BLaER1 treated with 17β-estradiol and CSF1 and Interleukin-3, amounts not matched to agents 10 nM and 100 nM (cell line): Measurements from ENCODE around the gene ZBTB46.

Source experiments
- H3K27ac ChIP-seq, 11 experiments: shearing (Covaris generic); formaldehyde crosslinking; 2 replicates each; pipeline ENCODE4 v1.8.1; 2022
- H3K27me3 ChIP-seq, 11 experiments: shearing (Covaris generic); formaldehyde crosslinking; 2 replicates each; pipeline ENCODE4 v1.8.1; 2022
- H3K36me3 ChIP-seq, 11 experiments: shearing (Covaris generic); formaldehyde crosslinking; 2 replicates each; pipeline ENCODE4 v1.8.1; 2022
- H3K4me1 ChIP-seq, 10 experiments: shearing (Covaris generic); formaldehyde crosslinking; 2 replicates each; pipeline ENCODE4 v1.8.1; 2022
- H3K4me2 ChIP-seq, 11 experiments: shearing (Covaris generic); formaldehyde crosslinking; 2 replicates each; pipeline ENCODE4 v1.8.1; 2022
- H3K4me3 ChIP-seq, 10 experiments: shearing (Covaris generic); formaldehyde crosslinking; 2 replicates each; pipeline ENCODE4 v1.8.1; 2022
- H3K9ac ChIP-seq, 11 experiments: shearing (Covaris generic); formaldehyde crosslinking; 2 replicates each; pipeline ENCODE4 v1.8.1; 2022
- H3K9me3 ChIP-seq, 11 experiments: shearing (Covaris generic); formaldehyde crosslinking; replicated peaks in 1 of 11; 2 replicates each; pipeline ENCODE4 v1.8.1; 2022
- H4K20me1 ChIP-seq, 11 experiments: shearing (Covaris generic); formaldehyde crosslinking; 2 replicates each; pipeline ENCODE4 v1.8.1; 2022
- Cebpa-rat ChIP-seq, 11 experiments: shearing (Covaris generic); IDR thresholded peaks; 2 replicates each; pipeline ENCODE4 v1.8.1; 2022

Gene ZBTB46

GRCh38 chr20:63741676-63742380 is 89.2 kb downstream of the ZBTB46 start:
- TF ChIP-seq Cebpa-rat (IDR thresholded peaks at IDR 0.05), result no peak
- Histone ChIP-seq H3K9ac (peak overlapping the region in 8 of 11 experiments; percentile 75 to 90 (median 82); a peak in 14 of 22 replicates), H3K27me3 (peaks cover 0 to 18% (median 0%) of the 10 kb centered on the region in 11 experiments; a peak in 7 of 22 replicates), H3K27ac (peak overlapping the region in 8 of 11 experiments; percentile 73 to 85 (median 80); a peak in 15 of 22 replicates), H3K36me3 (peaks cover 6 to 26% (median 19%) of the 10 kb centered on the region in 11 experiments; a peak in 18 of 22 replicates), H3K4me1 (peaks cover 32 to 58% (median 47%) of the 10 kb centered on the region in 10 experiments), H3K4me3 (peak overlapping the region in 5 of 10 experiments; percentile 67 to 85 (median 74); a peak in 9 of 20 replicates), H3K9me3 (no peaks in the 10 kb centered on the region), H3K4me2 (peak overlapping the region; percentile 93 to 100 (median 98); a peak in 20 of 22 replicates), H4K20me1 (peaks cover 16 to 54% (median 30%) of the 10 kb centered on the region in 11 experiments)

- H3K27ac ChIP-seq, result peak overlapping the region in 8 of 11 experiments; percentile 73 to 85 (median 80); a peak in 16 of 22 replicates
- H3K4me2 ChIP-seq, result peak overlapping the region; percentile 93 to 100 (median 98)
- peaks cover 21 to 59% (median 32%) of the 10 kb centered on the region in 11 experiments for H4K20me1 ChIP-seq
- H3K9ac ChIP-seq, result peak overlapping the region in 8 of 11 experiments; percentile 75 to 90 (median 82); a peak in 17 of 22 replicates
- no peak for TF ChIP-seq Cebpa-rat (IDR thresholded peaks at IDR 0.05)
- peaks cover 37 to 58% (median 49%) of the 10 kb centered on the region in 10 experiments for H3K4me1 ChIP-seq
- H3K9me3 ChIP-seq, result no peaks in the 10 kb centered on the region
- H3K4me3 ChIP-seq, result peak overlapping the region in 8 of 10 experiments; percentile 67 to 85 (median 74); a peak in 16 of 20 replicates
- peaks cover 0 to 23% (median 0%) of the 10 kb centered on the region in 11 experiments; a peak in 7 of 22 replicates for H3K27me3 ChIP-seq
- H3K36me3 ChIP-seq, result peaks cover 6 to 26% (median 19%) of the 10 kb centered on the region in 11 experiments; a peak in 18 of 22 replicates
These were observed 89.7 kb downstream of the ZBTB46 start for GRCh38 chr20:63741354-63741675.

- H4K20me1 ChIP-seq, result peaks cover 26 to 64% (median 37%) of the 10 kb centered on the region in 11 experiments
- no peaks in the 10 kb centered on the region for H3K9me3 ChIP-seq
- peaks cover 9 to 28% (median 19%) of the 10 kb centered on the region in 11 experiments; a peak in 19 of 22 replicates for H3K36me3 ChIP-seq
- H3K27ac ChIP-seq, result peak overlapping the region in 9 of 11 experiments; percentile 61 to 85 (median 80); a peak in 19 of 22 replicates
- H3K4me1 ChIP-seq, result peaks cover 43 to 60% (median 53%) of the 10 kb centered on the region in 10 experiments
- peak; percentile 22 to 89 (median 67); a peak in 16 of 22 replicates for TF ChIP-seq Cebpa-rat (IDR thresholded peaks at IDR 0.05)
- peak overlapping the region; percentile 67 to 85 (median 74) for H3K4me3 ChIP-seq
- H3K9ac ChIP-seq, result peak overlapping the region; percentile 71 to 90 (median 81)
- H3K4me2 ChIP-seq, result peak overlapping the region; percentile 93 to 100 (median 98)
- H3K27me3 ChIP-seq, result peaks cover 0 to 27% (median 0%) of the 10 kb centered on the region in 11 experiments; a peak in 7 of 22 replicates
These were observed 90.3 kb downstream of the ZBTB46 start for GRCh38 chr20:63740627-63741353.

GRCh38 chr20:63740070-63740626 is 90.9 kb downstream of the ZBTB46 start:
- Histone ChIP-seq H3K9ac (peak overlapping the region; percentile 71 to 90 (median 81)), H3K36me3 (peaks cover 15 to 34% (median 23%) of the 10 kb centered on the region in 11 experiments), H3K27me3 (peaks cover 0 to 27% (median 0%) of the 10 kb centered on the region in 11 experiments; a peak in 7 of 22 replicates), H3K4me1 (peaks cover 49 to 67% (median 59%) of the 10 kb centered on the region in 10 experiments), H3K27ac (peak overlapping the region in 10 of 11 experiments; percentile 57 to 85 (median 80); a peak in 20 of 22 replicates), H3K4me2 (peak overlapping the region; percentile 93 to 100 (median 98)), H3K9me3 (no peaks in the 10 kb centered on the region), H4K20me1 (peaks cover 33 to 65% (median 44%) of the 10 kb centered on the region in 11 experiments), H3K4me3 (peak overlapping the region; percentile 67 to 85 (median 74))
- TF ChIP-seq Cebpa-rat (IDR thresholded peaks at IDR 0.05), result no peak

GRCh38 chr20:63739130-63740069 is 91.7 kb downstream of the ZBTB46 start, which contains the start of gene SLC2A4RG:
SLC2A4RG (plus strand) TSS chr20:63739776; CDS start chr20:63739913, 137 bp downstream.
- peak within 1 kb of the TSS; percentile 96 to 100 (median 99) for H3K4me2 ChIP-seq
- H3K4me1 ChIP-seq, result peaks cover 54 to 74% (median 66%) of the 10 kb centered on the region in 10 experiments

GRCh38 chr20:63738687-63739129 is 92.4 kb downstream of the ZBTB46 start:
- H3K9ac ChIP-seq, result peak overlapping the region; percentile 48 to 90 (median 68); a peak in 16 of 22 replicates
- H3K4me2 ChIP-seq, result peak overlapping the region; percentile 95 to 100 (median 99)
- H3K27ac ChIP-seq, result peak overlapping the region in 4 of 11 experiments; percentile 5 to 57 (median 50); a peak in 7 of 22 replicates
- H3K9me3 ChIP-seq, result no peaks in the 10 kb centered on the region
- peaks cover 54 to 81% (median 73%) of the 10 kb centered on the region in 10 experiments for H3K4me1 ChIP-seq
- H4K20me1 ChIP-seq, result peaks cover 39 to 74% (median 58%) of the 10 kb centered on the region in 11 experiments
- no peak for TF ChIP-seq Cebpa-rat (IDR thresholded peaks at IDR 0.05)
- peaks cover 25 to 48% (median 37%) of the 10 kb centered on the region in 11 experiments for H3K36me3 ChIP-seq
- H3K4me3 ChIP-seq, result peak overlapping the region; percentile 51 to 75 (median 70); a peak in 16 of 20 replicates
- peaks cover 0 to 27% (median 0%) of the 10 kb centered on the region in 11 experiments; a peak in 7 of 22 replicates for H3K27me3 ChIP-seq

More at GRCh38 chr20:63739130-63740069, 91.7 kb downstream of the ZBTB46 start, which contains the start of gene SLC2A4RG:
- peak within 1 kb of the TSS in 10 of 11 experiments; percentile 57 to 85 (median 80); a peak in 20 of 22 replicates for H3K27ac ChIP-seq
- peaks cover 39 to 67% (median 51%) of the 10 kb centered on the region in 11 experiments for H4K20me1 ChIP-seq
- H3K36me3 ChIP-seq, result peaks cover 19 to 42% (median 31%) of the 10 kb centered on the region in 11 experiments
- H3K27me3 ChIP-seq, result peaks cover 0 to 27% (median 0%) of the 10 kb centered on the region in 11 experiments; a peak in 7 of 22 replicates
- no peaks in the 10 kb centered on the region for H3K9me3 ChIP-seq
- TF ChIP-seq Cebpa-rat (IDR thresholded peaks at IDR 0.05), result no peak
- peak within 1 kb of the TSS; percentile 67 to 85 (median 74) for H3K4me3 ChIP-seq
- peak within 1 kb of the TSS; percentile 71 to 90 (median 81) for H3K9ac ChIP-seq
